NCI-H2081 (cell line): Measurements from ENCODE around the gene CTF1.
"Not testable (repeated sequence)": the region's sequence is repeated elsewhere in the genome, so short reads cannot be mapped to it uniquely, and the experiment has no call there.

Source experiments
- DNase-seq, 2 experiments: peaks; one replicate each; lab custom pipeline; 2025; lab: John Stamatoyannopoulos, UW

CTF1 gene, protein sequence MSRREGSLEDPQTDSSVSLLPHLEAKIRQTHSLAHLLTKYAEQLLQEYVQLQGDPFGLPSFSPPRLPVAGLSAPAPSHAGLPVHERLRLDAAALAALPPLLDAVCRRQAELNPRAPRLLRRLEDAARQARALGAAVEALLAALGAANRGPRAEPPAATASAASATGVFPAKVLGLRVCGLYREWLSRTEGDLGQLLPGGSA

DNA sequence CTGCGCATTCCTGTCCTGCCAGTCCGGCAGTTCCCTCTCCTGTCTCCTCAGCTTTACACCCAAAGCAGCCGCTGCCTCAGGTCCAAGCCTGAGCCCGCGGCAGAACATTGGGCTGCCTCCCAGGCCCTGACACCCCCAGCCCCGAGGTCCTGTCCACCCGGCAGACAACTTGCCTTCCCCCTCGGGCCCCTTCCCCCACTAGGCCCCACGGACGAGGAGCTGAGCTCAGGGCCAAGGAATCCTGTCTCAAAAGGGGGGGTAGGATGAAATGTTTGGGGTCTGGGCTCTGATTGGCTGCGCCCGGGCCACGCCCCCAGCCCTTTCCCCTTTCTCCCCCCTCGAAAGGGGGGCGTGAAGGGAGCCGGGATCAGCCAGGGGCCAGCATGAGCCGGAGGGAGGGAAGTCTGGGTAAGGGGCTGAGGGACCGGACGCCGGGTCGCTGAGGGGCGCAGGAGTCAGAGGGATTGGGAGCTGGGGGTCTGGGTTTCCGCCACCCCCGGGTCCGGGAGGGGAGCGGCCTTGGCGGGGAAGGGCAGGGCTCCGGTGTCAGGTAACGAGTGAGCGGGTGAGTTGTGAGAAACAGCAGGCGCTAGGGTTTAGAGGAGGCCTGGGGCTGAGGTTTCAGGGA is at the start of gene CTF1:
Gene CTF1, plus strand, starts transcription at position 354 of the 628 bp plus-strand sequence. Its CDS starts 30 bp downstream, at position 384.
- DNase-seq = no peak

DNA sequence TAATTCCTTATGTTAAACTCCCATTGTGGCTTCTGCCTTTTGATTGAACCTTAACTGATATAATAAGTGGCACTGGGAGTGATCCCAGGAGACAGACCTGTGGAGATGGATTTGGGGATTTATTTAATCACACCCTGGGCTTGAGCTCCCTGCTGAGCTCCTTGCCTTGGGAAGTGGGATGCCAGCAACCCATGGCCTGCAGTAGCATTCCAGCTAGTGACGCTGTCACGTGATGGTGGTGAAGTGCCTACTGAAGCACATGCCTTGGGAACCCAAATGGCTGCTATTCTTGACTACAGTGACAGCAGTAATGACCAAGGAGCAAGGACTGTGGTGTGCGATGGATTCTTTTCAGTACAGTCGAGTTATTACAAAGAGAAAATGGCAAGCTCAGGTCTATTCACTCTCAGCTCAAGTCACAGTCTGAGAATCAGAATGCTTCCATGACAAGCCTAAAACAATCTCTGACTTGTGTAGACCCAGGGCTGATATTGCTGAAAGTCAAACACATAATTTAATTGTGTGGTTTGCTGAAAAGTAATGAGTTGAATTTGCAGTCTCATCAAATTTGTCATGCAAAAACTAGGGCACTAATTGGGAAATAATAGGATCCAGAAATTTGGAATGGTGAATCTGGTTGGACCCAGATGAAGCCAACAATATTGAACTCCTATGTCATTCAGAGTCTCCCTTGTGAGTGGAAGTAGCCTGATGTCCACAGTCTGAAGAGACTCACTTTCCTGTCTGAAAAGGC is 49.6 kb upstream of the CTF1 start:
- no peak for DNase-seq

DNA sequence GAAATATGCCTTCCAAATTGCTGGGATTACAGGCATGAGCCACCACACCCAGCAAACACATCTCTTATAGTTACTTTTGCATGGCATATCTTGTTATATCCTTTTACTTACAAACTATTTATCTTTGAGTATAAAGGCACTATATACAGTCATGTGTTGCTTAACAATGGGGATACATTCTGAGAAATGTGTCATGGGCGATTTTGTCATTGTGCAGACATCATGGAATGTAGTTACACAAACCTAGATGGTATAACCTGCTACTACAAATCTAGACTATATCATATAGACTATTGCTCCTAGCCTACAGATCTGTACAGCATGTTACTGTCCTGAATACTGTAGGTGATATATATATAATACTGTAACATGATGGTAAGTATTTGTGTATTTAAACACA is 46.2 kb upstream of the CTF1 start:
- no peak for DNase-seq

DNA sequence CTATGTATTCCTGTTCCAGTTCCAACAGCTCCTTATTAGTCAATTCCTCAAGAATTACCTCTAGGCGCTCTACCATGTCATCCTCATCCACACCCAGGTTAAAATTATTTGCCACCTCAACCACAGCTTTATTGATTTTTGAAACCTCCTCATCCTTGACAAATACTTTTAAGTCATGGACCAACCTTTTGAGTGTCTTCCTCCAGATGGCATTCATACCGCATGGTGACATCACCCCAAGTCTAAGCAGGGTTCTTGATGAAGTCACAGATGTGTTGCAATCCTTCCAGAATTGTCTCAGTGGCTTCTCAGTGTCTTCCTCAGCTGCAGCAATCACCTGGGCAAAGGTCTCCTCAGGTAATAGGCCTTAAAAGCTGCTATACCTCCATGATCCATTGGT is 42.7 kb upstream of the CTF1 start:
- DNase-seq = no peak

DNA sequence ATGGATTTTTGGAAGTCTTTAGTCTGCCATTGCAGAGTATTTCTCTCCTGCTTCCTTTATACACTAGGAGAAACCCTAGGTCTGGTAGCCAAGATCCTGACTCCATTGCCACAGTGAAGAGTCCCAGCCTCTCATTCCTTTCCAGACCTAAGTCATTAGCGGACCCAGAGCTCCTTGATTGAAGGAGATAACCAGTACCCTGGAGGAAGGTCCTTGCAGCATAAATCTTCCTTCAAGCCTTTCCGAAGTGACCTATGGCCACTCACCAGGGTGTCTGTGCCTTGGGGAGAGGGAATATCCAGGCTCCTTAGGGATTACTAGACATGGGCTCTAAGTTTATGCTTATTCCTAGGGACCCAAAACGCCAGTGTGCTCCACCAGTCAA is 38.3 kb upstream of the CTF1 start:
- no peak for DNase-seq

DNA sequence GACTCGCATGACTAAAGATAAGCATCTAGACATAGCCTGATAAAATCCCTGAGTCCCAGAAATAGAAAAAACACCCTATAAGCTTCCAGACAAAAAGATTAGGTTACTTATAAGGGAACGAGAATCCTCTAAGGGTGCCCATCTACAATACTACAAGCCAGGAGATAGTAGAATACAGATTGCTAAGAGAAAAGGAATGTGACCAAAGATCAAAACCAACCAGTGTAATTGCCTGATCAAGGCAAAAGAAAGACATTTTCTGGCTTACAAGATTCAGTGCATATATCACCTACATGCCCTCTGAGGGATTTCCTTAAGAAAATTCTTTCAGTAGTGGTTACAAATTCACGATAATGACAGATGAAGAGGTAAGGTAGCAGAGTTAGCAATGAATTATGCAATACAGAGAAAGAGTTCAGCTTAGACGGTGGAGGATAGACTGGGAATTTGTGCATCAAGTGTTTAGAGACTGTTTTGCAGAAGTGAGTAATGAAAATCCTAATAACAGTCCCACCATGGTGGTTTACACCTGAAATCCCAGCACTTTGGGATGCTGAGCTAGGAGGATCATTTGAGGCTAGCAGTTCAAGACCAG is 37.5 kb upstream of the CTF1 start:
- no peak for DNase-seq

DNA sequence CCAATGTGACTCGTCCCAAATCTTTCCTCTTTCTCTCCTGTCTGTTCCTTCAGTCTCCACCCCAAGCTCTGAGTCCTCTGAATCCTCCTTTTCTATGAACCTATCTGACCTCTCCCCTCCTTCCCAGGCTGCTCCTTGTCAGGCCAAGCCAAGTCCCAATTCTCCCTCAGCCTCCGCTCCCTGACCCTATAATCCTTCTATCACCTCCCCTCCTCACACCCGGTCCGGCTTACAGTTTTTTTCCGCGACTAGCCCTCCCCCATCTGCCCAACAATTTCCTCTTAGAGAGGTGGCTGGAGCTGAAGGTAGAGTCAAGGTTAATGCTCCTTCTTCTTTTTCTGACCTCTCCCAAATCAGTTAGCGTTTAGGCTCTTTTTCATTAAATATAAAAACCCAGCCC is 35.7 kb upstream of the CTF1 start:
- DNase-seq = not testable (repeated sequence)

DNA sequence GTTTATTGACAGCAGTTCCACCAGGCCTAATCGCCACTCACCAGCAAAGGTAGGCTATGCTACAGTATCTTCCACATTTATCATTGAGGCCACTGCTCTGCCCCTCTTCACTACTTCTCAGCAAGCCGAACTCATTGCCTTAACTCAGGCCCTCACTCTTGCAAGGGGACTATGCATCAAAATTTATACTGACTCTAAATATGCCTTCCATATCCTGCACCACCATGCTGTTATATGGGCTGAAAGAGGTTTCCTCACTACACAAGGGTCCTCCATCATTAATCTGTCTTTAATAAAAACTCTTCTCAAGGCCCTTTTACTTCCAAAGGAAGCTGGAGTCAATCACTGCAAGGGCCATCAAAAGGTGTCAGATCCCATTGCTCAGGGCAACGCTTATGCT is 33.2 kb upstream of the CTF1 start:
- DNase-seq = not testable (repeated sequence)

DNA sequence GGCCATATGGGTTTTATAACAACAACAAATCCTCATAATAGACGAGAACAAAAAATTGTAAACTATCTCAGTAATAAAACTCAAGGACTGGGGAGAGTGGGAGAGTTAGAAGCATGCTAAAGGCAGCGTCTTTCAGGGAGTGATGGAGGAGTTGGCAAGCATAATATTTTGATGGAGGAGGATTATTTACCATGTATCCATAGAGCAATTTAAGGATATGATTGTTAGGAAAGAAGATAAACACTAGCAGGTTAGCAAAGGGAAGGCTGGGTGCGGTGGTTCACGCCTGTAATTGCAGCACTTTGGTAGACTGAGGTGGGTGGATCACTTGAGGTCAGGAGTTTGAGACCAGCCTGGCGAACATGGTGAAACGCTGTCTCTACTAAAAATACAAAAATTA is 30.4 kb upstream of the CTF1 start:
- no peak for DNase-seq

DNA sequence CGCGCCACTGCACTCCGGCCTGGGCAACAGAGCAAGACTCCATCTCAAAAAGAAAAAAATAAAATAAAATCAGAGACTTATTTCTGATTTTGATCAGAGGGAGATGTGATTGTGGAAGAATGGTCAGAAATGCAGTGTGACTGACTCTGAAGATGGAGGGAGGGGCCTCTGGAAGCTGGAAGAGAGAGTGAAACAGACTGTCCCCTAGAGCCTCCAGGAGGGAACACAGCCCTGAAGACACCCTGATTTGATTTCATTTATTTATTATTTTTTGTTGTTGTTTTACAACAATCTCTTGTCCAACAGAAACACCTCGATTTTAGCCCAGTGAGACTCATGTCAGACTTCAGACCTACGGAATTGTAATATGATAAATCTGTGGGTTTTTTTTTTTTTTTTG is 28.7 kb upstream of the CTF1 start:
- DNase-seq = no peak

DNA sequence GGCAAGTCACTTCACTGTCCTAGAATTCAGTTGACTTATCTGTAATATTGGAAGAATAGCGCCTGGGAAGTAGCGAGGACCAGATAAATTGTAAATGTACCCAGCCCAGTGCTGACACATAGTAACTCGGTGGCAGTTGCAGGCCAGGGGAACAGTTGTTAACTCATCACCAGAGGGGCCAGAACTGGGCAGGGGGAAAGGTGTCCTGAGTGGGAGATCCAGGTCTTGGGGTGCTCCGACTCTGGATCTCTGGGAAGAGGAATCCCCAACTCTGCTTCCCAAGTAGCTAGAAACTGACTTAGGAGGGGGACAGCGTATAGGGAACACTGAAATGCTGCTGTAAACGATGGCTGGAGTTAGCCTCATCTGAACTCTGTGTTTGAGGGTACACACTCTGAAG is 25.5 kb upstream of the CTF1 start:
- no peak for DNase-seq

DNA sequence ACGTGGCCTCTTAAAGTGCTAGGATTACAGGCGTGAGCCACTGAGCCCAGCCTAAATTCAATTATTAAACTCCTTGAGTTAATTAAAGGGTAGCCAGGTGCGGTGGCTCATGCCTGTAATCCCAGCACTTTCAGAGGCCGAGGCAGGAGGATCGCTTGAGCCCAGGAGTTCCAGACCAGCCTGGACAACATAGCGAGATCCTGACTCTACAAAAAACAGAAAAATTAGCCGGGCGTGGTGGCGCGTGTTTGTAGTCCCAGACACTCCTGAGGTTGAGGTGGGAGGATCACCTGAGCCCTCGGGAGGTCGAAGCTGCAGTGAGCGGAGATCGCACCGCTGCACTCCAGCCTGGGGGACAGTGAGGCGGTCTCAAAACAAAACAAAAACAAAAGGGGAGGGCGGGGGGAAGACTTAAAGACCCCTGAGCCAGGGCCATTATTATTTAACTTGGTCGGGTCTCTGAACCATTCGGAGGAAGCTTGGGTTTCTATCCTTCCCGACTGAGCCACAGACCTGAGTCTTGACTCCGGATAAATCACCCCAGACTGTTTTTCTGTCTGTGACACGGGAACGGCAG is 22.1 kb upstream of the CTF1 start:
- no peak for DNase-seq

DNA sequence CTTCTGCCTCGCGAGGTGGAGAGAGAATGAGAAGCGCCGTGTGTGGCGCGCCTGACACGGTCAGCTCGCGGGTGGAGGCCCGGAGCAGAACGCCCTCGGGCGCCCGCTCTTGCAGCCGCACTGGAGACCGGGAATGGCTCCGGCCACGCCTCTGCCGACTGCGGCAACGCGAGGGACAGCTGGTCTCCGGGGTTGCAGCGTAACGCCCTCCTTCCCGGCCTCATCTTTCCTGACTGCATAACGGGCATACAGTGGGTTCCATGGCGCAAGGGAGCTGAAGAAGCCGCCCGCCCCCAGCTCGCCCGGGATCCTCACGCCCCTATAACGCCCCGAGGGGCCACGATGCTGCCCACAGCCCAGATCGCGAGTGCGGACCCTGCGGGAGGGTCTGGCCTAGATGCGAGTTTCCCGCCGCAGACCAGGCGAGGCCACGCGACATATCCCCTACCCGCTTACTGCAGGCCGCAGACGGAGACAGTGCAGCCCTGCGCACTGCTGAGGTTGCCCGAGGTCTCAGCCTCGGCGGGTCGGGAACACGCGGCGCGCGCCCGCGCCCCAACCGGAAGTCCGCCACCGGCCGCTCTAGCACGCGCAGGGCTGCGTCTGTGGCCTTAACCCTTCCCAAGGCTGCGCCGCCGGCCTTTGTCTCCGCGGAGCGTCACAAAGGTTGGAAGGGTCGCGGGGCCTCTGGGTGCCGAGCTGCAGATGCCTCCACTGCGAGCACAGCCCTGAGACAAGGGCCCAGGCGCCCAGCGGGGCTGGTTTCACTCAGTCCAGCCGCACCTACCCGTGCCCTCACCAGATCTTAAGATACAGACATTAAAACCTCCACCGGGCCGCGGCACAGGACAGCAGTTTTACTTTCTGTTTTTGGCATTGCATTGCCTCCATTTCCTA is 21.3 kb upstream of the CTF1 start:
- peak; percentile 83 to 92 for DNase-seq

DNA sequence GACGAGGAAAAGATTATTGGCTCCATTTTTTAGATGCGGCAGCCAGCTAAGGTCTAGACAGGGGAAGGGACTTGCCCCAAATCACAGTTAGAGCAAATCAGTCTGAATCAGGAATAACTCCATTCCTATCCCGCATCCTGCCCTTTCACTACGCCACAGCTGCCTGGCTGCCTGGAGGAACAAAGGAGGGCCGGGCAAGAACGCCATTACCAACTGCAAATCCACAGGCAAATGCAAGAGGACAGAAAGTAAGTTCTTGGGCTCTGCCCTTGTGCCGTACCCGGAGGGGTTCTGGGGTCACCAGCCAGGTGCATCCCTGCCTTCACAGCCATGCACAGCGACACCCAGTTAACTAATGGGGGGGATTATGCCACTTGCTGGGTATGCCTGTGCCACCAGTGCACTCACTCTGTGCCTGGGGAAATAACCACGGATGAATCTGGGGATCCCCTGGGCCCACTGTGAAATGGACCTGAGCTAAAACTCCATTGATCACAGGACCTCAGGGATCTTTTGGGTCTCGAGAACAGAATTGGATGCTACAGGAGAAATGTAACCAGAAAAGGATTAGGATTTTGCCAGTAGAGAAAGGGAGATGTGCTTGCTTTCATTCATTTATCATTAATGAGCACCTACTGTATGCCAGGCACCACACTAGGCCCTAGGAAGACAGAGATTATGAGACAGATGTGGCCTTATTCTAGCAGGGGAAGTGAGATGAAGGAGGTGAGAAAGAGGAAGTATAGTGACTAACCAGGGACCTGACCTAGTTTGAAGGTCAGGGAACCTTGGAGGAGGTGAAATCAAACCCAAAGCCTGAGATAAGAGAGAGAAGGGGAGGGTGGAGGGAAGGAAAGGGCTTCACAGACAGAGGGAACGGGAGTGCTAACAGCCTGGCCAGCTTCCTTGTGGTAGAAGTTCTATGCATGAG is 20.3 kb upstream of the CTF1 start:
- DNase-seq = no peak

DNA sequence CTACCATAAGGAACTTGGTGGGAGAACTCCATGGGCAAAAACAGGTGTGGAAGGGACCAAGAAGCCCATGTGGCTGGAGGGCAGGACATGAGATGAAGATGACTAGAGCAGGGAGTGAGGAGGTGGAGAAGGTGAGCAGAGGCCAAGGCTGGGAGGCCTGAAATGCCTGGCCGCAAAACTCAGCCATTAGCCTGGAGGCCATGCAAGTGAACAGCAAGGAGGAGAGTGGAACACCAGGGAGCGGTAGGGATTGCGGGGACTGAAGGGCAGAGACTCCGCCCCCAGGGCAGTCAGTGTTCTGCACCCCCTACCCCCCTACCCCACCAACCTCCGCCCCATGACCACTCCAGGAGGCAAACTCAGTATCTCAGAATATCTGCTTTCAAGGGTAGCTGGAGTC is 19.5 kb upstream of the CTF1 start:
- no peak for DNase-seq

DNA sequence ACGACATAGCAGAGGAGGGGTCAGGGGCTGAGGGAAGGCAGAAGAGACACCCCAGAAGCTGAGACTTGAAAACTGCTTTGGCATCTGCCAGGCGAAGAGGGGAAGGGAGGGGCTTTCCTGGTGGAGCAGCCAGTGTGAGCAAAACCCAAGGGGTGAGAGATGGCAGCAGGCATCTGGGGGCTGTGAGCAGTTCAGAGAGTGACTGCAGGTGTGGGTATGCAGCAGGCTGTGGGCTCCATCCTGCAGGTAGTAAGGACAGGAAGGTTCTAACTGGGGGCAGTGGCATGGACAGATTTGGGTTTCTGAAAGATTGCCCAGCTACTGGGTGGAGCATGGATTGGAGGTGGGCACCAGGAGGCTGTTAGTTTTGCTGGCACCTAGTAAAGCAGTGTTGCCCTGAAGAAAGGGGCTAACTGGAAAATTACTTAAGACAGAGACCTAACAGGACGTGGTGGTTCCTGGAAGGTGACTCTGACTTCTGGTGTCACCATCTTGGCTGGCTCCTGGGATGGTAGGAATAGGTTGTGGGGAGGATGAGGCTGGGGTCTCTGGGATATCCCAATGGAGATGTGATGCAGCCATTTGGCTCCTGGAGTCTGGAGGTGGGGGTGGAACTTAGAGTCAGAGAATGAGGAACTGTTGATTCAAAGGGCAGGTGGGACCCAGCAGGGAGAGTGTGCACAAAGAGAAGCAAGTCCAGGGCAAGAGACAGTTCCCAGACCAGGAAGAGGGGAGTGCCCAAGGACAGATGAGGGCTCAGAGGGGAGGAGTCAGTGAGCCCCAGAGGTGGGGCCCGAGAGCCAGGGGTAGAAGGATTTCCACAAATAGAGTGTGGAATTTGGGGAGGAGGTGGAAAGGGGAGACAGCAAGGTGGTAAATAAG is 13.7 kb upstream of the CTF1 start:
- DNase-seq = no peak

DNA sequence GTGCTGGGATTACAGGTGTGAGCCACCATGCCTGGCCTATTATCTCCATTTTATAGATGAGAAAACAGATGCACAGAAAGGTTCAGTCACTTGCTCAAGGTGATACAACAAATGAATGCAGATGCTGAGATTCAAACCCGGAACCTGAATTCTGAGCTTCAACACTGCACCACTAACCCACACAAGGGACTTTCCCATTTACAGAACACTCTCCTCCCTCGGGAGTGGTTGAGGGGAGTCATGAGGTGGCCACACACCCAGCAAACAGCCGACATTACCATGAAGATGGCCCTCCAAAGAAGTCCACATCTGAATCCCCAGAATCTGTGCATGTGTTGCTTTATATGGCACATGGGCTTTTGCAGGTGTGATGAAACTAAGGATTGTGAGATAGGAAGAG is 11.7 kb upstream of the CTF1 start:
- DNase-seq = no peak

DNA sequence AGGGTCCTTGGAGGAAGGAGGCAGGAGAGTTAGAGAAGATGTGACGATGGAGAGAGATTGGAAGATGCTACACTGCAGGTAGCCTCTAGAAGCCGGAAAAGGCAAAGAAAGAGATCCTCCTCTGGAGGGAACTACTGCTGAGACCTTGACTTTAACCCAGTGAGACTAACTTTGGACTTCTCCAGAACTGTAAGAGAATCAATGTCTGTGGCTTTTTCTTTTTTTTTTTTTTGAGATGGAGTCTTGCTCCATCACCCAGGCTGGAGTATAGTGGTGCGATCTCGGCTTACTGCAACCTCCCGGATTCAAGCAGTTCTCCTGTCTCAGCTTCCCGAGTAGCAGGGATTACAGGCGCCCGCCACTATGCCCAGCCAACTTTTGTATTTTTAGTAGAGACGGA is 11.2 kb upstream of the CTF1 start:
- DNase-seq = no peak

DNA sequence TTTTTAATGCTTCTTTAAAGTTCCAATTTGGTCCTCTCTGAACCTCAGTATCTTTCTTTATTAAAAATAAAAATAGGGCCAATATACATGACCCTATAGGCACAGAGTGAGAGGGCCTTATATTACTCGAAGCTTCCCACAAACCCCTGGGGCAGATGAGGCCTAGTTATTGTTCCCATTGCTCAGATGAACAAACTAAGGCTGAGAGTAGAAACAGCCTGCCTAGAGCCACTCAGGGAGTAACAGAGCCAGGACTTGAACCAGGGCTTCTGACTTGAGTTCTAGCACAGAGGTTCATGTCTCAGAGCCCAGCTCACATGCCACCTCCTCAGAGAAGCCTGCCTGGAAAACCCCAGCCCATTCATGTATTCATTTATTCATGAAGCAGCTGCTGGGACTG is 10.3 kb upstream of the CTF1 start:
- DNase-seq = no peak

DNA sequence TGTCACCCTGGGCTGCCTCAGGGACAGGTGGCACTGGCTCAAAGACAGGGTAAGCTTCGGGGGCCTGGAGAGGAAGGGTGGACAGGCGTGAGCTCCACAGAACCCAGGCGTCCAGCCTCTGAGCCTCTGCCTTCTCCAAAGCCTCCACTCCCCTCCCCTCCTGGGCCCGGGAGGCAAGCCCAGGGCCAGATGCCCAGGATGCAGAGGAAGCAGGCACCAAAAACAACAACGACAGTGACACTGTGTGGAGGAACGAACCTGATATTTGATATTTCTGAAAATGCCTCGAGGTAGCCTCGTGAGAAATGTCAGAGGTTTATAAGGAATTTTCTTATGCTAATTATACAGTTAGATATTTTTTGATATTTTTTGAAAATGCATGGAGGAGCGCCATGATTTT is 8.5 kb upstream of the CTF1 start:
- no peak for DNase-seq
